HUES6 (cell line): ENCODE data around the gene EXOSC2.

Experiments
- H3K27ac ChIP-seq: 2 replicates; pipeline ENCODE4 v1.7.0; 2013; ENCODE audit warnings: low read depth, mild to moderate bottlenecking, low read length, inconsistent platforms
- H3K27me3 ChIP-seq: 2 replicates; pipeline ENCODE4 v1.6.1; 2013; ENCODE audit warnings: low read length; ENCODE audit not compliant: control insufficient read depth, insufficient read depth
- H3K36me3 ChIP-seq: 2 replicates; pipeline ENCODE4 v1.6.1; 2013; ENCODE audit warnings: low read length; ENCODE audit not compliant: control insufficient read depth, insufficient read depth
- H3K4me1 ChIP-seq: 2 replicates; pipeline ENCODE4 v1.6.1; 2013; ENCODE audit warnings: low read length; ENCODE audit not compliant: control insufficient read depth, insufficient read depth
- H3K4me3 ChIP-seq: 2 replicates; pipeline ENCODE4 v1.5.1; 2013; ENCODE audit warnings: low read depth, low read length
- H3K9ac ChIP-seq: one replicate; pipeline ENCODE4 v1.6.1; 2013; ENCODE audit warnings: mild to moderate bottlenecking, low read length
- H3K9me3 ChIP-seq: 2 replicates; pipeline ENCODE4 v1.6.1; 2013; ENCODE audit warnings: low read depth, low read length; ENCODE audit not compliant: control insufficient read depth, insufficient read depth

Gene EXOSC2

GRCh38 chr9:130715270-130715669, 21.7 kb downstream of the EXOSC2 start:
- Histone ChIP-seq H3K36me3 (no peaks in the 10 kb centered on the region), H3K4me3 (peak overlapping the region; percentile 92), H3K27me3 (no peaks in the 10 kb centered on the region), H3K9me3 (no peaks in the 10 kb centered on the region), H3K27ac (no peak overlapping the region), H3K4me1 (peaks cover 13% of the 10 kb centered on the region), H3K9ac (no peak overlapping the region)

GRCh38 chr9:130718562-130718961, 25.0 kb downstream of the EXOSC2 start:
- Histone ChIP-seq H3K27ac (no peak overlapping the region), H3K9ac (no peak overlapping the region), H3K27me3 (no peaks in the 10 kb centered on the region), H3K9me3 (no peaks in the 10 kb centered on the region), H3K36me3 (no peaks in the 10 kb centered on the region), H3K4me1 (peaks cover 13% of the 10 kb centered on the region), H3K4me3 (no peak overlapping the region)

DNA sequence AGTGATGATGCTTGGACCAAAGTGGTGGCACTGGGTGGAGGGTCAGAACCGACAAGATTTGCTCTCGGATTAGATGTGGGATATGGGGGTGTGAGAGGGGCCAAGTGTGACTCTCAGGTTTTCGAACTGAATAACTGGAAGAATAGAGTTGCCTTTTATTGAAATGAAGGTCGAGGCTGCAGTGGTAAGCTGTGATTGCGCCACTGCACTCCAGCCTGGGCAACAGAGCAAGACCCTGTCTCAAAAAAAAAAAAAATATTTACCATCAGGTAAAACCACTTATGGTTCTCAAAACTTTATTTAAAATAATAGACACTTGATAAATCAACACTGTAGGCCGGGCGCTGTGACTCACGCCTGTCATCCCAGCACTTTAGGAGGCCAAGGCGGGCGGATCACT, 27.2 kb downstream of the EXOSC2 start:
- Histone ChIP-seq H3K27ac (no peak overlapping the region), H3K36me3 (no peaks in the 10 kb centered on the region), H3K9me3 (no peaks in the 10 kb centered on the region), H3K9ac (no peak overlapping the region), H3K4me1 (peaks cover 1% of the 10 kb centered on the region; the same call in 1 of the 2 replicates), H3K4me3 (no peak overlapping the region), H3K27me3 (no peaks in the 10 kb centered on the region)

DNA sequence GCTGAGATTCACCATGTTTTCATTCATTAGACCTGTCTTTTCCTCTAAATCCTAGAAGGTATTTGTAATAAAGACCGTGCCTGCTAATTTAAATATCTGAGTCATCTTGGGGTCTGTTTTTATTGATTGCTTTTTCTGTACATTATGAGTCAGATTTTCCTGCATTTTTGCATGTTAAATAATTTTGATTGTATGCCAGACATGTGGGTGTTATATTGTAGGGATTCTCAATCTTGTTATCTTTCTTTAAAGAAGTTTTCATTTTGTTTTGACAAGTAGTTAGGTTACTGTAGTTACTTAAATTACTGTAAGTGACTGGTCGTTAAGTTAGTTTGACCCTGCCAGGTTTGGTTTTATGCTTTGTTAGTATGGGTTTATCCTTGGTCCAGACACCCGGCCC, 35.1 kb downstream of the EXOSC2 start:
- Histone ChIP-seq H3K4me1 (peaks cover 6% of the 10 kb centered on the region; the same call in 1 of the 2 replicates), H3K27me3 (no peaks in the 10 kb centered on the region), H3K9me3 (no peaks in the 10 kb centered on the region), H3K4me3 (no peak overlapping the region), H3K27ac (no peak overlapping the region), H3K9ac (no peak overlapping the region), H3K36me3 (no peaks in the 10 kb centered on the region)

- Histone ChIP-seq H3K36me3 (no peaks in the 10 kb centered on the region), H3K4me1 (peaks cover 6% of the 10 kb centered on the region; the same call in 1 of the 2 replicates), H3K27ac (no peak overlapping the region), H3K4me3 (no peak overlapping the region), H3K9ac (no peak overlapping the region), H3K27me3 (no peaks in the 10 kb centered on the region), H3K9me3 (no peaks in the 10 kb centered on the region)
Measured at GRCh38 chr9:130729145-130729544, 35.6 kb downstream of the EXOSC2 start.

DNA sequence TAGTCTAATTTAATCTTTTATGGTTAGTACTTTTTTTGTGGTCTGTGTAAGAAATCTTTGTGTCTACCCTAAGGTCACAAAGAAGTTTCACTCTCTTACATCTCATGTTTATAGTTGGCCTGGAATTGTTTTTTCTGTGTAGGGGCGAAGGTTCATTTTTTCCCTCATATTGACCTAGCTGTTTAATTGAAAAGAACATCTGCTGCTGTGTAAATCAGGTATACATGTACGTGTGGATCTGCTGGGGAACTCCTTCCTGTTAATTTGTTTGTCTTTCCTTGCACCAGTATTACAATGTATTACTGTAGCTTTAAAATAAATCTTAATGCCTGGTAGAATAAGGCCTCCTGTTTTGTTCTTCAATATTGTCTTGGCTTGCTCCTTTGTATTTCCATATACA, 37.8 kb downstream of the EXOSC2 start:
- H3K4me3 ChIP-seq = no peak overlapping the region
- H3K4me1 ChIP-seq = peaks cover 6% of the 10 kb centered on the region; the same call in 1 of the 2 replicates
- no peaks in the 10 kb centered on the region for H3K27me3 ChIP-seq
- H3K9ac ChIP-seq = no peak overlapping the region
- no peaks in the 10 kb centered on the region for H3K36me3 ChIP-seq
- no peak overlapping the region for H3K27ac ChIP-seq
- H3K9me3 ChIP-seq = no peaks in the 10 kb centered on the region

GRCh38 chr9:130732136-130732535, 38.6 kb downstream of the EXOSC2 start:
- Histone ChIP-seq H3K27ac (no peak overlapping the region), H3K9ac (no peak overlapping the region), H3K36me3 (no peaks in the 10 kb centered on the region), H3K27me3 (no peaks in the 10 kb centered on the region), H3K4me3 (no peak overlapping the region), H3K9me3 (no peaks in the 10 kb centered on the region), H3K4me1 (peaks cover 6% of the 10 kb centered on the region; the same call in 1 of the 2 replicates)

GRCh38 chr9:130732793-130733221, 39.2 kb downstream of the EXOSC2 start:
- Histone ChIP-seq H3K27me3 (no peaks in the 10 kb centered on the region), H3K9me3 (no peaks in the 10 kb centered on the region), H3K36me3 (no peaks in the 10 kb centered on the region), H3K9ac (no peak overlapping the region), H3K4me1 (peaks cover 6% of the 10 kb centered on the region; the same call in 1 of the 2 replicates), H3K27ac (no peak overlapping the region), H3K4me3 (no peak overlapping the region)

DNA sequence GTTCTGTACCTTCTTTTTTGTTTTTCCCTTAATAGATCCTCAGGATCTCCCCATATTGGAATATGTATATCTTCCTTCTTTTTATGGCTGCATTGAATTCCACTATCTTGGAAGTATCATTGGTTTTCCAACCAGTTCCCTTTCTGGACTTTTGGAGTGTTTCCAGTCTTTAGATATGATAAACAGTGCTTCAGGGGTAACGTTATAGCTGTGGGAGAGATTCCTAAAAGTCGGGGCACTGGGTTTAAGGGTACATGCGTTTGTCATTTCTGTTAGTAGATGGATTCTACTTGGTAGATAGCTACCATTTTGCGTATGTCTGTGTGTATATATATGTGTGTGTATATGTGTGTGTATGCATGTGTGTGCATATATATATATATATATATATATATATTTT, 42.0 kb downstream of the EXOSC2 start:
- Histone ChIP-seq H3K27ac (no peak overlapping the region), H3K4me1 (peaks cover 4% of the 10 kb centered on the region; the same call in 1 of the 2 replicates), H3K9me3 (no peaks in the 10 kb centered on the region), H3K9ac (no peak overlapping the region), H3K4me3 (no peak overlapping the region), H3K27me3 (no peaks in the 10 kb centered on the region), H3K36me3 (no peaks in the 10 kb centered on the region)

- Histone ChIP-seq H3K27me3 (no peaks in the 10 kb centered on the region), H3K27ac (no peak overlapping the region), H3K4me3 (no peak overlapping the region), H3K9ac (no peak overlapping the region), H3K36me3 (0 out of 2 replicates have a peak, but pooled peaks cover 4% of the 10 kb centered on the region), H3K4me1 (peaks cover 4% of the 10 kb centered on the region; the same call in 1 of the 2 replicates), H3K9me3 (no peaks in the 10 kb centered on the region)
Measured at GRCh38 chr9:130736834-130737233, 43.3 kb downstream of the EXOSC2 start.

DNA sequence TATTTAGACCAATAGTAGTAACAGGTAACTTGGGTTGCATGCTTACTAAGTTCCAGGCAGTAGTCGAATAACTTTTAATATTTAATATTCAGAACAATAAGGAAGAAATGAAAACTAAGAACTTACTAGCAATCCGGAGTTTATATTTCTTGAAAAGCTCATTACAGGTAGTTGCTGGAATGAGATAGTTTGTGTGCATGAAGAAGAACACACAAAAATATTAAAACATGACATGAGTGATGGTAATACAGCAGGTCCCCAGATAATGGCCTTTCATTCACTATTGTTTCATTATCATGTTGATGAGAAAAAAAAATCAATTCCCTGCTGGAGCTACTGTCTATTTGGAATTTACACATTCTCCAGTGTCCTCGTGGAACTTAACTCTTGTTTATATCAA, 44.7 kb downstream of the EXOSC2 start:
- Histone ChIP-seq H3K9me3 (no peaks in the 10 kb centered on the region), H3K27me3 (no peaks in the 10 kb centered on the region), H3K9ac (no peak overlapping the region), H3K4me1 (no peaks in the 10 kb centered on the region), H3K36me3 (0 out of 2 replicates have a peak, but pooled peaks cover 4% of the 10 kb centered on the region), H3K4me3 (no peak overlapping the region), H3K27ac (no peak overlapping the region)

DNA sequence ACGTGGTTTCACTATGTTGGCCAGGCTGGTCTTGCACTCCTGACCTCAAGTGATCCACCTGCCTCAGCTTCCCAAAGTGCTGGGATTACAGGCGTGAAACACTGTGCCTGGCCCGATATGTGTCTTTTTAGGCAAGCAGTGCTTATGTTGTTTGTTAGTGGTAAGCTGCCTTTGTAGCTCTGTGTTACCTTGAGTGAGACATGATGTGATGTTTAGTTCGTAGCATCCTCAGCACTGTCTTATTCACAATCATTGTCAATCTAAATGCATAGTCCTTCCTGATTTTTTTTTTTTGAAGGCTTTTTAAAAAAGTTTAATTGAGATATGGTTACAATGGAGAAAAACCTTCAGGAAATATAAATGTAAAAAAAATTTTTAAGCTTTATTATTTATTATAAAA, 45.5 kb downstream of the EXOSC2 start:
- no peaks in the 10 kb centered on the region for H3K9me3 ChIP-seq
- H3K9ac ChIP-seq = no peak overlapping the region
- H3K36me3 ChIP-seq = 0 out of 2 replicates have a peak, but pooled peaks cover 4% of the 10 kb centered on the region
- H3K27ac ChIP-seq = no peak overlapping the region
- no peak overlapping the region for H3K4me3 ChIP-seq
- H3K4me1 ChIP-seq = no peaks in the 10 kb centered on the region
- no peaks in the 10 kb centered on the region for H3K27me3 ChIP-seq
